Nephron (organoid): ENCODE measurements around the gene LHFPL6.

Experiments
- H3K27ac Mint-ChIP-seq, 3 experiments: 2 replicates each; pipeline ENCODE4 v1.8.0; 2020; ENCODE audit warnings: mixed read lengths in 3 of 3, mild to moderate bottlenecking in 2 of 3, moderate library complexity in 1 of 3
- H3K27me3 Mint-ChIP-seq: 2 replicates; pipeline ENCODE4 v1.8.0; 2021; ENCODE audit warnings: low read depth, mild to moderate bottlenecking, moderate library complexity, mixed read lengths
- H3K36me3 Mint-ChIP-seq: 2 replicates; pipeline ENCODE4 v1.8.0; 2020; ENCODE audit warnings: low read depth, mixed read lengths
- H3K4me1 Mint-ChIP-seq: 2 replicates; pipeline ENCODE4 v1.8.0; 2020; ENCODE audit warnings: mixed read lengths
- H3K4me3 Mint-ChIP-seq, 3 experiments: 2 replicates each; pipeline ENCODE4 v1.8.0; 2020; ENCODE audit warnings: mild to moderate bottlenecking in 3 of 3, mixed read lengths in 3 of 3, moderate library complexity in 2 of 3
- H3K9me3 Mint-ChIP-seq: 2 replicates; pipeline ENCODE4 v1.8.0; 2020; ENCODE audit warnings: mixed read lengths
- TF ChIP-seq, protein P1 (sequence below), 3 experiments: fragments of 200-600 bp; sonication (generic); IDR thresholded peaks; one replicate each; pipeline ENCODE4 v1.5.0; 2021; ENCODE audit warnings: antibody characterized with exemption in 3 of 3; ENCODE audit not compliant: unreplicated experiment in 3 of 3

Gene LHFPL6

DNA sequence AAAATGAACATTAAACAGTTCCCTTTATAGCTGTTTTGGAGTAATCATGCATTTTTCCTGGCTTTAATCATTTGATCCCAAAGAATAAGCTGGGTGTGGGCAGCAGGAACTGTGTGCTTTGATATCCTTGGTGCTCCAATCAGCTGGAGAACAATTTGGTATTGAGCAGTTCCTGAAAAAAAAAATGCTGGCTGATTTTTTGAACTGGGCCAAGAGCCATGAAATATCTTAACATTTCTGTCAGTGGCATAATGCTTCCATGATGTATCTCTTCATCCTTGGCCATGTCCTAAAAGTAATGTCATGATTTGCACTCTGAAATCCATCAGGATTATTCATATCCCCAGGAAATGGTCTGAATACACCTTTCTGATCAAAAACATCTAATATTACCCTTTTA is 134.7 kb downstream of the LHFPL6 start:
- Mint-ChIP-seq H3K4me3 (no peak overlapping the region), H3K27me3 (no peaks in the 10 kb centered on the region)

DNA sequence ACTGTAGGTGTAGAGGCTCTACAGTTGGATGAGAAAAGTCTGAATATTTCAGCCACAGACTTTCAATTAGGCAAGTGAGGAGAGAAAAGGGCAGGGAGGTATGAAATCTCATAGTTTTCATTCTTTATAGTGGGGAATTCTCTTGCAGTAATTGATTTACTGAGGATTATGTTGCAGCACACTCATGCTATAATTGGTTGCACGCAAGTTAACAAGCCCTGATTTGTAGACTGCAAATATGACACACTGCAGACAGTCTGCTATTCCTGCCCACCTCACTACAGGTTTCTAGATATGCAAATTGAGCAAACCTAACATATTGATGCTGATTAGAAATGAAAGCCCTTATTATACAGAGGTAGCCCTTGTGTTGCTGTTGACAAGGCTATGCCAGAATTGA is 139.4 kb downstream of the LHFPL6 start:
- H3K36me3 Mint-ChIP-seq: no peaks in the 10 kb centered on the region
- H3K27me3 Mint-ChIP-seq: no peaks in the 10 kb centered on the region
- no peaks in the 10 kb centered on the region for H3K9me3 Mint-ChIP-seq
- peaks cover 41% of the 10 kb centered on the region for H3K4me1 Mint-ChIP-seq
- no peak overlapping the region for H3K4me3 Mint-ChIP-seq
- TF ChIP-seq, protein P1, sequence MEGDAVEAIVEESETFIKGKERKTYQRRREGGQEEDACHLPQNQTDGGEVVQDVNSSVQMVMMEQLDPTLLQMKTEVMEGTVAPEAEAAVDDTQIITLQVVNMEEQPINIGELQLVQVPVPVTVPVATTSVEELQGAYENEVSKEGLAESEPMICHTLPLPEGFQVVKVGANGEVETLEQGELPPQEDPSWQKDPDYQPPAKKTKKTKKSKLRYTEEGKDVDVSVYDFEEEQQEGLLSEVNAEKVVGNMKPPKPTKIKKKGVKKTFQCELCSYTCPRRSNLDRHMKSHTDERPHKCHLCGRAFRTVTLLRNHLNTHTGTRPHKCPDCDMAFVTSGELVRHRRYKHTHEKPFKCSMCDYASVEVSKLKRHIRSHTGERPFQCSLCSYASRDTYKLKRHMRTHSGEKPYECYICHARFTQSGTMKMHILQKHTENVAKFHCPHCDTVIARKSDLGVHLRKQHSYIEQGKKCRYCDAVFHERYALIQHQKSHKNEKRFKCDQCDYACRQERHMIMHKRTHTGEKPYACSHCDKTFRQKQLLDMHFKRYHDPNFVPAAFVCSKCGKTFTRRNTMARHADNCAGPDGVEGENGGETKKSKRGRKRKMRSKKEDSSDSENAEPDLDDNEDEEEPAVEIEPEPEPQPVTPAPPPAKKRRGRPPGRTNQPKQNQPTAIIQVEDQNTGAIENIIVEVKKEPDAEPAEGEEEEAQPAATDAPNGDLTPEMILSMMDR (IDR thresholded peaks at IDR 0.05; ENCODE audit: unreplicated experiment in 3 of 3): no peak
- H3K27ac Mint-ChIP-seq: no peak overlapping the region

More for the DNA sequence above, 134.7 kb downstream of the LHFPL6 start:
- peaks cover 5% of the 10 kb centered on the region for H3K36me3 Mint-ChIP-seq
- no peak overlapping the region for H3K27ac Mint-ChIP-seq
- TF ChIP-seq, protein P1 (IDR thresholded peaks at IDR 0.05; ENCODE audit: unreplicated experiment in 3 of 3): no peak
- H3K9me3 Mint-ChIP-seq: peaks cover 4% of the 10 kb centered on the region
- no peaks in the 10 kb centered on the region for H3K4me1 Mint-ChIP-seq

DNA sequence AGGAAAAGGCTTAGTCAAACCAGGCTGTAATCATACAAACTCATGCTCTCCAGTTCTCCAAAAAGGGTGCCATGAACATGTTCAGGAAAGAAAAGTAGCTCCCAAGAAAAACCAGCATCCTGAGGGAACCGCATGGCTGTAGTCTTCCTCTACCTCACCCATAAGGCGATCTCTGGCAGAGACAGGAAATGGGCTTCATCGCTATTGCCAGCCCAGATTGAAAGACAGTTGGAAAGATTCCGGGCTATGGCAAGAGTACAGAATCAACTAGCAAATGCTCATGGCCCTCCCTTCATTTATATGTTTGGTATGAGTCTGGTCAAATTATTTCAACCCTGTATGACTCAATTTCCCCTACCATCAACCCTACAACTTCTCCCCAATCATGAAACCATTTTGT is 140.1 kb downstream of the LHFPL6 start:
- H3K4me3 Mint-ChIP-seq: no peak overlapping the region
- H3K4me1 Mint-ChIP-seq: peaks cover 48% of the 10 kb centered on the region
- no peaks in the 10 kb centered on the region for H3K36me3 Mint-ChIP-seq
- TF ChIP-seq, protein P1 (IDR thresholded peaks at IDR 0.05; ENCODE audit: unreplicated experiment in 3 of 3): no peak
- no peaks in the 10 kb centered on the region for H3K27me3 Mint-ChIP-seq
- H3K27ac Mint-ChIP-seq: peak overlapping the region in 1 of 3 experiments; percentile 81
- no peaks in the 10 kb centered on the region for H3K9me3 Mint-ChIP-seq

DNA sequence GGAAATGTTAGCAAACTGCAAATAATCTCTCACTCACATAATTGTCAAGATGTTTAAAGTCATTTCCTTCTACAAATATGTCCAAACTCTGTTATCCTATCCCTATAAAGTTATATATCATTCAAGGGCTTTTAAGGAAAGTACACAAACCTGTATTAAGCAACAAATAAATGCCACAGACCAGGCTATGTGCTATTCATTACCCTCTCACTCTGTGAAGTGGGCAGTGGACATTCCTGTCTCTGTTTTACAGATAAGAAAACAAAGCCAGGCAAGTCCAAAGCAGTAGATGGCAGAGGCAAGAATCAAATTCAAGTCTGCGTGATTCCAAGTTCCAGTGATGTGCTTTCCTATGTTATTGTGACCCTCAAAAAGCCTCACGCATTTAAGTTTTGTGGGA is 140.6 kb downstream of the LHFPL6 start:
- Mint-ChIP-seq H3K27ac (peak overlapping the region; percentile 48 to 81 (median 62)), H3K9me3 (no peaks in the 10 kb centered on the region), H3K27me3 (no peaks in the 10 kb centered on the region), H3K36me3 (no peaks in the 10 kb centered on the region), H3K4me3 (no peak overlapping the region), H3K4me1 (peaks cover 50% of the 10 kb centered on the region)
- TF ChIP-seq, protein P1 (IDR thresholded peaks at IDR 0.05; ENCODE audit: unreplicated experiment in 3 of 3): no peak

DNA sequence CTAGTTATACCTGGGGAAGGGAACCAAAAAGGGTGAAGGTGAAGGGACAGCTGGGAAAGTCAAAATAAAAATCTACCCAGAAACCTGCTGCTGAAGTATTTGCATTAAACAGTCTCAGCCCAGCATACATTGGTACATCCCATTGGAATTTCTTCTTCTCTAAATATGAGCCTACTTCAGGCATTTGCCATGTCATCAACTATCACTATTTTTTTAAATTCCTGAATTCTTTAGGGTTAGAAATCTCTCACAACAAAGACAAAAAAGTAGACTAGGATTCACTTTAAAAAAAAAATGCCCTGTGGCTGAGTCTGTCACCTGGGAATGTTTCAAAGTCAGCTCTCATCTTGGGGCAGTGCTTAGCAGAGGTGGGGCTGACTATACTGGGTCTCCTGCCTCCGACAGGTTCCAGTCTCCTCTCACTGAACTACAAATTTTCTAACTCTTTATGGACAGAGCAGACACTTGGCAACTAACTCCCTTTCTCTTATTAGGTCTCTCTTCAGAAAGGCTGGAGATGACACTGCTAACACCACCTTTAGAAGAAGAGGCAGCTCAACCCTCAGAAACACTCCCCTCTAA is 141.2 kb downstream of the LHFPL6 start:
- H3K27ac Mint-ChIP-seq: peak overlapping the region; percentile 48 to 81 (median 62)
- H3K36me3 Mint-ChIP-seq: no peaks in the 10 kb centered on the region
- no peak overlapping the region for H3K4me3 Mint-ChIP-seq
- TF ChIP-seq, protein P1 (IDR thresholded peaks at IDR 0.05; ENCODE audit: unreplicated experiment in 3 of 3): no peak
- H3K9me3 Mint-ChIP-seq: no peaks in the 10 kb centered on the region
- H3K4me1 Mint-ChIP-seq: peaks cover 50% of the 10 kb centered on the region
- no peaks in the 10 kb centered on the region for H3K27me3 Mint-ChIP-seq

DNA sequence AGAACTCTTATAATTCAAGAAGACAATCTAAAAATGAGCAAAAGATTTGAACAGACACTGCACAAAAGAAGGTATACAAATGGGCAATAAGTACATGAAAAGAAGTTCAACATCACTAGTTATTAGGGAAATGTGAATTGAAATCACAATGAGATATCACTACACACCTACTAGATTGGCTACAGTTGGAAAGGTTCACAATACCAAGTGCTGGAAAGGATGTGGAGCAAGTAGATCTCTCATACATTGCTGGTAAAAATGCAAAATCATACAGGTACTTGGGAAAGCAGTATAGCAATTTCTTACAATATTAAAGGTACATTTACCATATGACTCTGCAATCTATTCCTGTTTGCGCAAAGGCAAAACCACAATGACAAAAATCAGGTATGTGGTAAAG is 145.7 kb downstream of the LHFPL6 start:
- Mint-ChIP-seq H3K36me3 (no peaks in the 10 kb centered on the region), H3K27ac (no peak overlapping the region), H3K4me3 (no peak overlapping the region), H3K27me3 (no peaks in the 10 kb centered on the region), H3K4me1 (peaks cover 72% of the 10 kb centered on the region), H3K9me3 (no peaks in the 10 kb centered on the region)
- TF ChIP-seq, protein P1 (IDR thresholded peaks at IDR 0.05; ENCODE audit: unreplicated experiment in 3 of 3): no peak
